ENCODE data around the gene LACC1. TPM values are rescaled to one million over a fixed set of nuclear protein-coding genes. Genes with fewer than 3 reads are reported as not detected.

Gene LACC1
- total and polyA plus RNA-seq, 2 of the 13 experiments (the other 11 are each of a cell fraction or from before 2014, with no cell fraction given): 0.92 to 1.7 TPM

DNA sequence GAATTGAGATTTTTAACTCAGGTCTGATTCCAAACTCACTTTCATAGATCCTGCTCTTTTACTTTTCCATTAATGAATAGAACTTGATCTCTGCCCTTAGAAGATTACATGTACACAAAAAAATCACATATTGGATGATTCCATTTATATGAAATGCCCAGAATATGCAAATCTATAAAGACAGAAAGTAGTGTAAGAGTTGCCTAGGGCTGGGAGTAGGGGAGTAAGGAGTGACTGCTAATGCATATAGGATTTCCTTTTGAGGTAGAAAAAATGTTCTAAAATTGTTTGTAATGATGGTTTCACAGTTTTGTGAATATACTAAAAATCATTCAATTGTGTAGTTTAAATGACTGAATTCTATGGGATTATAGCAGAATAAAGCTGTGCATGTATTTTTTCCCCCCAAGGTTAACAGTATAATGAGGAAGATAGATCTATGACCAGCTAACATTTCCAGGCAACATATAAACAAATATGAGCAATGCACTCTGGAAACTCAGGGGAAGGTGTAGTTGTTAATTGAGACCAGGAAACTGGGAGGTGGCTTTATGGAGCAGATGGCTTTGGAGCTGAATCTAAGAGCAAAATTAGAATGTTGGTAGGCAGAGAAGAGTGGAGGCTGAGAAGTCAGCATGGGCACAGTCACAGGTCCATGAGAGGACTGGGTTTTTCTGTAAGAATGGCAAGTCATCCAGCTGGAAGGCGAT, 41.4 kb downstream of the LACC1 start:
- H3K4me1 ChIP-seq (ENCODE audit: insufficient read depth, low read length): 0 out of 2 replicates have a peak, but pooled peaks cover 5% of the 10 kb centered on the region
- H3K27ac ChIP-seq (ENCODE audit: extremely low read length, insufficient read depth, low read length): no peak overlapping the region
- no peak for DNase-seq (ENCODE audit: low spot score)
- H3K9ac ChIP-seq (ENCODE audit: insufficient read depth, low read depth, low read length): no peak overlapping the region
- no peak overlapping the region for H2AFZ ChIP-seq (ENCODE audit: low read length)
- TF ChIP-seq, protein P1, sequence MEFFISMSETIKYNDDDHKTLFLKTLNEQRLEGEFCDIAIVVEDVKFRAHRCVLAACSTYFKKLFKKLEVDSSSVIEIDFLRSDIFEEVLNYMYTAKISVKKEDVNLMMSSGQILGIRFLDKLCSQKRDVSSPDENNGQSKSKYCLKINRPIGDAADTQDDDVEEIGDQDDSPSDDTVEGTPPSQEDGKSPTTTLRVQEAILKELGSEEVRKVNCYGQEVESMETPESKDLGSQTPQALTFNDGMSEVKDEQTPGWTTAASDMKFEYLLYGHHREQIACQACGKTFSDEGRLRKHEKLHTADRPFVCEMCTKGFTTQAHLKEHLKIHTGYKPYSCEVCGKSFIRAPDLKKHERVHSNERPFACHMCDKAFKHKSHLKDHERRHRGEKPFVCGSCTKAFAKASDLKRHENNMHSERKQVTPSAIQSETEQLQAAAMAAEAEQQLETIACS (CRISPR knock-in tag; IDR thresholded peaks at IDR 0.05): no peak
- no peak for TF ChIP-seq IRX3 (CRISPR knock-in tag; IDR thresholded peaks at IDR 0.05; ENCODE audit: borderline replicate concordance, low read depth)
- TF ChIP-seq CHCHD3 (CRISPR knock-in tag; IDR thresholded peaks at IDR 0.05): no peak
- no peak for TF ChIP-seq EHMT2 (IDR thresholded peaks at IDR 0.05; ENCODE audit: borderline replicate concordance, low read depth, low read length)
- no peak for TF ChIP-seq FOXP1 (IDR thresholded peaks at IDR 0.05)
- no peak for TF ChIP-seq FOXP1 (CRISPR knock-in tag; IDR thresholded peaks at IDR 0.05)
- no peak for TF ChIP-seq ZNF230 (CRISPR knock-in tag; IDR thresholded peaks at IDR 0.05)
- no peak for TF ChIP-seq RELA (CRISPR knock-in tag; IDR thresholded peaks at IDR 0.05)
- TF ChIP-seq, protein P2, sequence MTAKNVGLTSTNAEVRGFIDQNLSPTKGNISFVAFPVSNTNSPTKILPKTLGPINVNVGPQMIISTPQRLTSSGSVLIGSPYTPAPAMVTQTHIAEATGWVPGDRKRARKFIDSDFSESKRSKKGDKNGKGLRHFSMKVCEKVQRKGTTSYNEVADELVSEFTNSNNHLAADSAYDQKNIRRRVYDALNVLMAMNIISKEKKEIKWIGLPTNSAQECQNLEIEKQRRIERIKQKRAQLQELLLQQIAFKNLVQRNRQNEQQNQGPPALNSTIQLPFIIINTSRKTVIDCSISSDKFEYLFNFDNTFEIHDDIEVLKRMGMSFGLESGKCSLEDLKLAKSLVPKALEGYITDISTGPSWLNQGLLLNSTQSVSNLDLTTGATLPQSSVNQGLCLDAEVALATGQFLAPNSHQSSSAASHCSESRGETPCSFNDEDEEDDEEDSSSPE (CRISPR knock-in tag; IDR thresholded peaks at IDR 0.05): no peak
- TF ChIP-seq ZBTB42 (CRISPR knock-in tag; IDR thresholded peaks at IDR 0.05): no peak
- TF ChIP-seq, protein P3, sequence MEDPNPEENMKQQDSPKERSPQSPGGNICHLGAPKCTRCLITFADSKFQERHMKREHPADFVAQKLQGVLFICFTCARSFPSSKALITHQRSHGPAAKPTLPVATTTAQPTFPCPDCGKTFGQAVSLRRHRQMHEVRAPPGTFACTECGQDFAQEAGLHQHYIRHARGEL (CRISPR knock-in tag; IDR thresholded peaks at IDR 0.05): no peak
- TF ChIP-seq, protein P4, sequence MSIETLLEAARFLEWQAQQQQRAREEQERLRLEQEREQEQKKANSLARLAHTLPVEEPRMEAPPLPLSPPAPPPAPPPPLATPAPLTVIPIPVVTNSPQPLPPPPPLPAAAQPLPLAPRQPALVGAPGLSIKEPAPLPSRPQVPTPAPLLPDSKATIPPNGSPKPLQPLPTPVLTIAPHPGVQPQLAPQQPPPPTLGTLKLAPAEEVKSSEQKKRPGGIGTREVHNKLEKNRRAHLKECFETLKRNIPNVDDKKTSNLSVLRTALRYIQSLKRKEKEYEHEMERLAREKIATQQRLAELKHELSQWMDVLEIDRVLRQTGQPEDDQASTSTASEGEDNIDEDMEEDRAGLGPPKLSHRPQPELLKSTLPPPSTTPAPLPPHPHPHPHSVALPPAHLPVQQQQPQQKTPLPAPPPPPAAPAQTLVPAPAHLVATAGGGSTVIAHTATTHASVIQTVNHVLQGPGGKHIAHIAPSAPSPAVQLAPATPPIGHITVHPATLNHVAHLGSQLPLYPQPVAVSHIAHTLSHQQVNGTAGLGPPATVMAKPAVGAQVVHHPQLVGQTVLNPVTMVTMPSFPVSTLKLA (IDR thresholded peaks at IDR 0.05): no peak
- no peak for TF ChIP-seq RORA (CRISPR knock-in tag; IDR thresholded peaks at IDR 0.05)
- no peak for TF ChIP-seq SRSF9 (IDR thresholded peaks at IDR 0.05; ENCODE audit: borderline replicate concordance, insufficient read depth, low read depth, low read length, poor library complexity, severe bottlenecking)
- no peaks in the 10 kb centered on the region for H3K9me3 ChIP-seq (ENCODE audit: low read length)
- no peaks in the 10 kb centered on the region for H3K79me2 ChIP-seq (ENCODE audit: insufficient read depth, low read length)
- ChIA-PET CTCF (ENCODE audit: low intra/inter-chr PET ratio, low total read pairs) (no interaction called here), POLR2A (no interaction called here)
- no peak overlapping the region for H3K4me2 ChIP-seq (ENCODE audit: low read depth, low read length)
- no peaks in the 10 kb centered on the region for H3K36me3 ChIP-seq (replicated peaks in 1 of 2; ENCODE audit: control insufficient read depth in 1 of 2, insufficient read depth in 2 of 2, low read length in 2 of 2)
- ATAC-seq: no peak
- BruUV-seq (replicated peaks): no TSS peak
- 92% methylated on average over 1 of the region's 1 CpG for WGBS (ENCODE audit: low lambda C conversion rate)
- no peak overlapping the region for H3K4me3 ChIP-seq (replicated peaks in 1 of 3; ENCODE audit: insufficient read depth in 1 of 3, low read depth in 2 of 3, low read length in 3 of 3)
- in situ Hi-C loops (cut with HindIII; ENCODE audit: extremely low pct_ligation_motif_present, low pct_unique_long_range_greater_than_20kb) (loop anchor here (25.0 kb wide), 1 partner anchor 1041 kb away; no protein-coding TSS in a partner anchor), intact Hi-C loops (cut with micrococcal nuclease; ENCODE audit: unreplicated experiment) (no loop called here)
- no peak for FAIRE-seq
- no peaks in the 10 kb centered on the region for H3K27me3 ChIP-seq (ENCODE audit: control insufficient read depth in 1 of 2, insufficient read depth in 2 of 2, low read length in 2 of 2)
- no peaks in the 10 kb centered on the region for H4K20me1 ChIP-seq (ENCODE audit: insufficient read depth, low read length)

Data from HepG2 (cell line).